Neural cell (in vitro differentiated cells): ENCODE results near the gene GALNT12. TPM values are rescaled to one million over a fixed set of nuclear protein-coding genes. Genes with fewer than 3 reads are reported as not detected.

Source experiments
- H2AFZ ChIP-seq: fragments of 200-600, 300-800 bp; sonication (generic), shearing (Covaris generic); 2 replicates; pipeline ENCODE4 v1.6.0; 2014; ENCODE audit warnings: low read depth, mild to moderate bottlenecking, antibody characterized with exemption, low read length, moderate library complexity
- H3F3A ChIP-seq: fragments of 200-600 bp; shearing (Covaris generic); 2 replicates; pipeline ENCODE4 v1.6.1; 2016; ENCODE audit warnings: mild to moderate bottlenecking, moderate library complexity, mixed read lengths, antibody characterized with exemption, low read length; ENCODE audit not compliant: insufficient read depth, poor library complexity, severe bottlenecking
- H3K27ac ChIP-seq: fragments of 200-600, 300-800 bp; sonication (generic), shearing (Covaris generic); 2 replicates; pipeline ENCODE4 v1.5.1; 2014; ENCODE audit warnings: mild to moderate bottlenecking, low read length, moderate library complexity
- H3K27me3 ChIP-seq: fragments of 300-800, 200-600 bp; sonication (generic), shearing (Covaris generic); 2 replicates; pipeline ENCODE4 v1.6.0; 2014; ENCODE audit warnings: mild to moderate bottlenecking, low read depth, low read length, moderate library complexity; ENCODE audit not compliant: insufficient read depth
- H3K36me3 ChIP-seq: fragments of 300-800, 200-600 bp; sonication (generic), shearing (Covaris generic); 2 replicates; pipeline ENCODE4 v1.5.1; 2014; ENCODE audit warnings: mild to moderate bottlenecking, antibody characterized with exemption, low read length, moderate library complexity; ENCODE audit not compliant: insufficient read depth
- H3K4me2 ChIP-seq: fragments of 300-800, 200-600 bp; sonication (generic), shearing (Covaris generic); 2 replicates; pipeline ENCODE4 v1.6.0; 2014; ENCODE audit warnings: mild to moderate bottlenecking, low read length
- H3K4me3 ChIP-seq: fragments of 300-800, 200-600 bp; sonication (generic), shearing (Covaris generic); 2 replicates; pipeline ENCODE4 v1.5.1; 2014; ENCODE audit warnings: mild to moderate bottlenecking, low read length, moderate library complexity
- H3K79me2 ChIP-seq: fragments of 200-600 bp; shearing (Covaris generic); replicated peaks from 2 replicates; pipeline ENCODE4 v1.6.0; 2014; ENCODE audit warnings: mild to moderate bottlenecking, low read length, moderate library complexity; ENCODE audit not compliant: insufficient read depth
- H3K9ac ChIP-seq: fragments of 300-800, 200-600 bp; sonication (generic), shearing (Covaris generic); 2 replicates; pipeline ENCODE4 v1.6.1; 2016; ENCODE audit warnings: mild to moderate bottlenecking, low read length, mixed read lengths
- H3K9me2 ChIP-seq: fragments of 200-600 bp; shearing (Covaris generic); 2 replicates; pipeline ENCODE4 v1.6.1; 2016; ENCODE audit warnings: mild to moderate bottlenecking, low read length, mixed read lengths; ENCODE audit not compliant: insufficient read depth
- H3K9me3 ChIP-seq: fragments of 200-600, 300-800 bp; sonication (generic), shearing (Covaris generic); 2 replicates; pipeline ENCODE4 v1.6.1; 2016; ENCODE audit warnings: mild to moderate bottlenecking, mixed run types, low read length, moderate library complexity, mixed read lengths
- H4K20me1 ChIP-seq: fragments of 200-600 bp; shearing (Covaris generic); 2 replicates; pipeline ENCODE4 v1.6.1; 2016; ENCODE audit warnings: mild to moderate bottlenecking, mixed run types; ENCODE audit not compliant: insufficient read depth
- EP300 ChIP-seq: fragments of 450-650 bp; conservative IDR thresholded peaks from 2 replicates; pipeline ENCODE4 v1.6.1; 2014; ENCODE audit warnings: antibody characterized with exemption, mild to moderate bottlenecking, moderate library complexity; ENCODE audit not compliant: poor library complexity, severe bottlenecking
- EZH2 ChIP-seq: fragments of 200-600, 300-800 bp; shearing (Covaris generic), sonication (generic); IDR thresholded peaks from 2 replicates; pipeline ENCODE4 v1.6.1; 2014; ENCODE audit warnings: antibody characterized with exemption, low read length, borderline replicate concordance, mild to moderate bottlenecking; ENCODE audit not compliant: insufficient read depth, poor library complexity, severe bottlenecking
- MXI1 ChIP-seq: fragments of 450-650 bp; conservative IDR thresholded peaks from 2 replicates; pipeline ENCODE4 v1.6.1; 2014; ENCODE audit warnings: antibody characterized with exemption, mild to moderate bottlenecking; ENCODE audit not compliant: poor library complexity, severe bottlenecking
- POLR2AphosphoS5 ChIP-seq: IDR thresholded peaks from 2 replicates; pipeline ENCODE4 v1.6.1; 2012
- RAD21 ChIP-seq: fragments of 450-650 bp; conservative IDR thresholded peaks from 2 replicates; pipeline ENCODE4 v1.6.1; 2014; ENCODE audit warnings: antibody characterized with exemption, mild to moderate bottlenecking, moderate library complexity
- SMC3 ChIP-seq: fragments of 450-650 bp; conservative IDR thresholded peaks from 2 replicates; pipeline ENCODE4 v1.6.1; 2014; ENCODE audit warnings: antibody characterized with exemption, mild to moderate bottlenecking, moderate library complexity; ENCODE audit not compliant: poor library complexity
- TAF1 ChIP-seq: IDR thresholded peaks from 2 replicates; pipeline ENCODE4 v1.6.1; 2012; ENCODE audit warnings: low read depth
- polyA plus RNA-seq: library from polyadenylated mRNA; depleted of rRNA; stranded (reverse); fragments of >200 nt; gene quantifications from 2 replicates; pipeline ENCODE4 v1.2.3, GENCODE V29; 2014
- TF ChIP-seq, protein P1 (sequence below): IDR thresholded peaks from 2 replicates; pipeline ENCODE4 v1.6.1; 2012; ENCODE audit warnings: borderline replicate concordance
- TF ChIP-seq, protein P2 (sequence below): fragments of 450-650 bp; IDR thresholded peaks from 2 replicates; pipeline ENCODE4 v1.5.1; 2014; ENCODE audit warnings: antibody characterized with exemption, mild to moderate bottlenecking, moderate library complexity; ENCODE audit not compliant: poor library complexity, severe bottlenecking

The GALNT12 gene
- polyA plus RNA-seq, 1 donor from 2014 or later = 8.4 TPM

DNA sequence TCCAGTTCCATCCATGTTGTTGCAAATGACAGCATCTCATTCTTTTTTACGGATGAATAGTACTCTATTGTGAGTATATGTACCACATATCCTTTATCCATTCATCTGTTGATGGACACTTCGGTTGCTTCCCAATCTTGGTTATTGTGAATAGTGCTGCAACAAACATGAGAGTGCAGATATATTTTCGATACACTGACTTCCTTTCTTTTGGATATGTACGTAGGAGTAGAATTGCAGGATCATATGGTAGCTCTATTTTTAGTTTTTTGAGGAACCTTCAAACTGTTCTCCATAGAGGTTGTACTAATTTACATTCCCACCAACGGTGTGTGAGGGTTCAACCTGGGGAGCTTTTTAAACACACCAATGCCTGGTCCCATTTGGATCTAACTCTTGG is 22.3 kb downstream of the GALNT12 start:
- Histone ChIP-seq H2AFZ (no peak overlapping the region), H3K4me3 (no peak overlapping the region), H3K36me3 (no peaks in the 10 kb centered on the region), H3K27ac (no peak overlapping the region), H3F3A (no peaks in the 10 kb centered on the region), H4K20me1 (no peaks in the 10 kb centered on the region), H3K4me2 (no peak overlapping the region), H3K9ac (no peak overlapping the region), H3K9me2 (no peaks in the 10 kb centered on the region), H3K79me2 (no peaks in the 10 kb centered on the region), H3K9me3 (no peaks in the 10 kb centered on the region), H3K27me3 (no peaks in the 10 kb centered on the region)
- TF ChIP-seq EZH2 (no peak), POLR2AphosphoS5 (no peak), SMC3 (no peak), MXI1 (no peak), TAF1 (no peak), EP300 (no peak), RAD21 (no peak)
- TF ChIP-seq, protein P1, sequence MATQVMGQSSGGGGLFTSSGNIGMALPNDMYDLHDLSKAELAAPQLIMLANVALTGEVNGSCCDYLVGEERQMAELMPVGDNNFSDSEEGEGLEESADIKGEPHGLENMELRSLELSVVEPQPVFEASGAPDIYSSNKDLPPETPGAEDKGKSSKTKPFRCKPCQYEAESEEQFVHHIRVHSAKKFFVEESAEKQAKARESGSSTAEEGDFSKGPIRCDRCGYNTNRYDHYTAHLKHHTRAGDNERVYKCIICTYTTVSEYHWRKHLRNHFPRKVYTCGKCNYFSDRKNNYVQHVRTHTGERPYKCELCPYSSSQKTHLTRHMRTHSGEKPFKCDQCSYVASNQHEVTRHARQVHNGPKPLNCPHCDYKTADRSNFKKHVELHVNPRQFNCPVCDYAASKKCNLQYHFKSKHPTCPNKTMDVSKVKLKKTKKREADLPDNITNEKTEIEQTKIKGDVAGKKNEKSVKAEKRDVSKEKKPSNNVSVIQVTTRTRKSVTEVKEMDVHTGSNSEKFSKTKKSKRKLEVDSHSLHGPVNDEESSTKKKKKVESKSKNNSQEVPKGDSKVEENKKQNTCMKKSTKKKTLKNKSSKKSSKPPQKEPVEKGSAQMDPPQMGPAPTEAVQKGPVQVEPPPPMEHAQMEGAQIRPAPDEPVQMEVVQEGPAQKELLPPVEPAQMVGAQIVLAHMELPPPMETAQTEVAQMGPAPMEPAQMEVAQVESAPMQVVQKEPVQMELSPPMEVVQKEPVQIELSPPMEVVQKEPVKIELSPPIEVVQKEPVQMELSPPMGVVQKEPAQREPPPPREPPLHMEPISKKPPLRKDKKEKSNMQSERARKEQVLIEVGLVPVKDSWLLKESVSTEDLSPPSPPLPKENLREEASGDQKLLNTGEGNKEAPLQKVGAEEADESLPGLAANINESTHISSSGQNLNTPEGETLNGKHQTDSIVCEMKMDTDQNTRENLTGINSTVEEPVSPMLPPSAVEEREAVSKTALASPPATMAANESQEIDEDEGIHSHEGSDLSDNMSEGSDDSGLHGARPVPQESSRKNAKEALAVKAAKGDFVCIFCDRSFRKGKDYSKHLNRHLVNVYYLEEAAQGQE = no peak
- TF ChIP-seq, protein P2, sequence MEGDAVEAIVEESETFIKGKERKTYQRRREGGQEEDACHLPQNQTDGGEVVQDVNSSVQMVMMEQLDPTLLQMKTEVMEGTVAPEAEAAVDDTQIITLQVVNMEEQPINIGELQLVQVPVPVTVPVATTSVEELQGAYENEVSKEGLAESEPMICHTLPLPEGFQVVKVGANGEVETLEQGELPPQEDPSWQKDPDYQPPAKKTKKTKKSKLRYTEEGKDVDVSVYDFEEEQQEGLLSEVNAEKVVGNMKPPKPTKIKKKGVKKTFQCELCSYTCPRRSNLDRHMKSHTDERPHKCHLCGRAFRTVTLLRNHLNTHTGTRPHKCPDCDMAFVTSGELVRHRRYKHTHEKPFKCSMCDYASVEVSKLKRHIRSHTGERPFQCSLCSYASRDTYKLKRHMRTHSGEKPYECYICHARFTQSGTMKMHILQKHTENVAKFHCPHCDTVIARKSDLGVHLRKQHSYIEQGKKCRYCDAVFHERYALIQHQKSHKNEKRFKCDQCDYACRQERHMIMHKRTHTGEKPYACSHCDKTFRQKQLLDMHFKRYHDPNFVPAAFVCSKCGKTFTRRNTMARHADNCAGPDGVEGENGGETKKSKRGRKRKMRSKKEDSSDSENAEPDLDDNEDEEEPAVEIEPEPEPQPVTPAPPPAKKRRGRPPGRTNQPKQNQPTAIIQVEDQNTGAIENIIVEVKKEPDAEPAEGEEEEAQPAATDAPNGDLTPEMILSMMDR = no peak

DNA sequence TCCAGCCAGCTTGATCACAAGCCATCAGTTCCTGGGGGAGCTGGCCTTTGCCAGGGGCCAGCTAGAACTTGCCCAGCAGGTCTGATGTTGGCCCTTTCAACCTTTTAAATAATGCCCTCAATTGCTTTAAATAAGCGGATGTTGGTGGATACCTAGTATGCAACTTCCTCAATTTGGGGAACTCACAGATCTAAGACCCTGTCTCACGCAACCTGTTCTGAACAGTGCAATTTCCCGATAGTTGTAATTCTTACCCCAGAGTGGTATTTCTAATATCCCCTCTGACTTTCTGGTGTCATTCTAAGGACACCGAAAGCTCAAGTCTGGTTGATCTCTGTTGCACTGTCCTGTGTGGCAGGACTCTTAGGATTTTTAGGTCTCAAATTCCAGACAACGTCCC is 23.1 kb downstream of the GALNT12 start:
- no peaks in the 10 kb centered on the region for H4K20me1 ChIP-seq
- no peaks in the 10 kb centered on the region for H3K9me3 ChIP-seq
- H3K4me3 ChIP-seq = no peak overlapping the region
- no peak for TF ChIP-seq EP300
- no peak for TF ChIP-seq EZH2
- TF ChIP-seq MXI1 = no peak
- TF ChIP-seq, protein P1 = no peak
- no peak for TF ChIP-seq SMC3
- TF ChIP-seq POLR2AphosphoS5 = no peak
- TF ChIP-seq TAF1 = no peak
- TF ChIP-seq RAD21 = no peak
- TF ChIP-seq, protein P2 = no peak
- no peaks in the 10 kb centered on the region for H3K9me2 ChIP-seq
- H3K27ac ChIP-seq = no peak overlapping the region
- no peak overlapping the region for H2AFZ ChIP-seq
- H3K27me3 ChIP-seq = no peaks in the 10 kb centered on the region
- no peaks in the 10 kb centered on the region for H3K79me2 ChIP-seq
- H3K9ac ChIP-seq = no peak overlapping the region
- H3F3A ChIP-seq = no peaks in the 10 kb centered on the region
- H3K4me2 ChIP-seq = no peak overlapping the region
- no peaks in the 10 kb centered on the region for H3K36me3 ChIP-seq
